PC-3 (cell line): ENCODE data around the gene GSTCD. TPM values are rescaled to one million over a fixed set of nuclear protein-coding genes. Genes with fewer than 3 reads are reported as not detected.
"Not testable (repeated sequence)": the region's sequence is repeated elsewhere in the genome, so short reads cannot be mapped to it uniquely, and the experiment has no call there.

Experiments
- ATAC-seq: fragments of 200-7000 bp; cut with Tn5 transposase; 2 replicates; pipeline ENCODE4 v1.9.1; 2020; ENCODE audit warnings: mild to moderate bottlenecking, moderate library complexity
- BruUV-seq: library from RNA; stranded (reverse); fragments of 400-500 nt; replicated peaks from 2 replicates; lab custom pipeline; 2021; lab: Mats Ljungman, UMichigan
- CTCF ChIA-PET: fragments of 300-600 bp; sonication (Branson Sonifier 250); formaldehyde crosslinking; loops from one replicate; lab custom pipeline; 2022; ENCODE audit warnings: antibody characterized with exemption; lab: Charles Lee
- POLR2A ChIA-PET: fragments of 300-600 bp; sonication (Branson Sonifier 250); formaldehyde crosslinking; loops from one replicate; lab custom pipeline; 2022; ENCODE audit warnings: antibody characterized with exemption; ENCODE audit not compliant: unreplicated experiment; lab: Charles Lee
- DNase-seq: peaks from one replicate; pipeline ENCODE4 v3.0.0-alpha.2; 2015
- H2AFZ ChIP-seq: fragments of 300-600 bp; sonication (generic); 2 replicates; pipeline ENCODE4 v1.6.0; 2016; ENCODE audit warnings: antibody characterized with exemption, low read length
- H3F3A ChIP-seq: fragments of 300-600 bp; sonication (generic); one replicate; pipeline ENCODE4 v1.6.0; 2017; ENCODE audit warnings: antibody characterized with exemption, low read length, control low read depth, mild to moderate bottlenecking; ENCODE audit not compliant: unreplicated experiment
- H3K27ac ChIP-seq: fragments of 300-600 bp; sonication (generic); 2 replicates; pipeline ENCODE4 v1.5.1; 2016; ENCODE audit warnings: mild to moderate bottlenecking, low read length
- H3K27me3 ChIP-seq: fragments of 300-600 bp; sonication (generic); 2 replicates; pipeline ENCODE4 v1.6.1; 2016; ENCODE audit warnings: low read length, mixed read lengths
- H3K36me3 ChIP-seq: fragments of 300-600 bp; sonication (generic); 2 replicates; pipeline ENCODE4 v1.6.1; 2016; ENCODE audit warnings: low read depth, mixed run types, low read length, mixed read lengths
- H3K4me1 ChIP-seq: fragments of 300-600 bp; sonication (generic); 2 replicates; pipeline ENCODE4 v1.5.1; 2016; ENCODE audit warnings: low read length; ENCODE audit not compliant: insufficient read depth
- H3K4me2 ChIP-seq: fragments of 300-600 bp; sonication (generic); 2 replicates; pipeline ENCODE4 v1.6.0; 2016; ENCODE audit warnings: low read length
- H3K4me3 ChIP-seq: fragments of 300-600 bp; sonication (generic); 2 replicates; pipeline ENCODE4 v1.5.1; 2016; ENCODE audit warnings: mild to moderate bottlenecking, low read length, mixed read lengths
- H3K79me2 ChIP-seq: fragments of 300-600 bp; sonication (generic); 2 replicates; pipeline ENCODE4 v1.6.1; 2017; ENCODE audit warnings: low read length, mixed read lengths
- H3K9ac ChIP-seq: fragments of 300-600 bp; sonication (generic); 2 replicates; pipeline ENCODE4 v1.6.0; 2016; ENCODE audit warnings: mild to moderate bottlenecking, low read length
- H3K9me2 ChIP-seq: fragments of 300-600 bp; sonication (generic); replicated peaks from 2 replicates; pipeline ENCODE4 v1.6.1; 2016; ENCODE audit warnings: mixed run types, low read length, mixed read lengths
- H3K9me3 ChIP-seq: fragments of 300-600 bp; sonication (generic); 2 replicates; pipeline ENCODE4 v1.6.1; 2016; ENCODE audit warnings: low read length, mixed read lengths
- H4K20me1 ChIP-seq: fragments of 300-600 bp; sonication (generic); 2 replicates; pipeline ENCODE4 v1.6.1; 2016; ENCODE audit warnings: low read length, mixed read lengths
- CTCF ChIP-seq: fragments of 300-600 bp; sonication (generic); conservative IDR thresholded peaks from 2 replicates; pipeline ENCODE4 v1.5.1; 2017; ENCODE audit warnings: antibody characterized with exemption, low read depth, mild to moderate bottlenecking, low read length
- EZH2 ChIP-seq: fragments of 300-600 bp; sonication (generic); IDR thresholded peaks from one replicate; pipeline ENCODE4 v1.6.1; 2017; ENCODE audit warnings: antibody characterized with exemption, mild to moderate bottlenecking, low read length; ENCODE audit not compliant: unreplicated experiment
- EZH2phosphoT487 ChIP-seq: fragments of 300-600 bp; sonication (generic); IDR thresholded peaks from 2 replicates; pipeline ENCODE4 v1.6.1; 2018; ENCODE audit warnings: mild to moderate bottlenecking, antibody characterized with exemption, low read length, borderline replicate concordance
- intact Hi-C: fragments of 100-400 bp; cut with micrococcal nuclease; formaldehyde crosslinking; loops from 2 replicates; pipeline ENCODE4 v1.9.0; 2023
- total RNA-seq: library from RNA; depleted of rRNA; stranded (reverse); fragments of >200 nt; gene quantifications from 2 replicates; pipeline ENCODE4 v1.2.3, GENCODE V29; 2014

GSTCD gene
- total RNA-seq, 1 experiment from 2014 or later: 12.1 TPM

GRCh38 chr4:105772065-105772464 lies 63.5 kb downstream of the GSTCD start:
- H3K4me2 ChIP-seq, H3K4me3 ChIP-seq, H3F3A ChIP-seq, ATAC-seq, CTCF ChIA-PET, H4K20me1 ChIP-seq, H3K9me3 ChIP-seq, H3K9me2 ChIP-seq, H3K4me1 ChIP-seq, H3K27me3 ChIP-seq, H2AFZ ChIP-seq, POLR2A ChIA-PET, DNase-seq, H3K36me3 ChIP-seq, H3K27ac ChIP-seq, BruUV-seq, H3K79me2 ChIP-seq, intact Hi-C loops, H3K9ac ChIP-seq: not testable (repeated sequence)

GRCh38 chr4:105775760-105776415 lies 67.3 kb downstream of the GSTCD start:
- BruUV-seq: not testable (repeated sequence)

GRCh38 chr4:105780176-105780575 lies 71.6 kb downstream of the GSTCD start:
- no TSS peak for BruUV-seq
- no peak for TF ChIP-seq CTCF
- H3K27ac ChIP-seq: no peak overlapping the region
- H3K4me3 ChIP-seq: no peak overlapping the region
- H3K27me3 ChIP-seq: no peaks in the 10 kb centered on the region
- no peaks in the 10 kb centered on the region for H3K36me3 ChIP-seq
- H3K9me2 ChIP-seq: no peaks in the 10 kb centered on the region
- ATAC-seq (no peak), DNase-seq (no peak)
- intact Hi-C loops: no loop called here
- POLR2A ChIA-PET: no interaction called here
- H3K4me2 ChIP-seq: no peak overlapping the region
- H4K20me1 ChIP-seq: no peaks in the 10 kb centered on the region
- no peak overlapping the region for H2AFZ ChIP-seq
- no peaks in the 10 kb centered on the region for H3K79me2 ChIP-seq
- no peak overlapping the region for H3K9ac ChIP-seq
- H3F3A ChIP-seq: no peaks in the 10 kb centered on the region
- H3K4me1 ChIP-seq: no peaks in the 10 kb centered on the region
- CTCF ChIA-PET: no interaction called here
- no peaks in the 10 kb centered on the region for H3K9me3 ChIP-seq

More at GRCh38 chr4:105775760-105776415, 67.3 kb downstream of the GSTCD start:
- ATAC-seq, H3K27ac ChIP-seq, H3K4me3 ChIP-seq, intact Hi-C loops, DNase-seq, H2AFZ ChIP-seq, H3K79me2 ChIP-seq, H3K9ac ChIP-seq, H4K20me1 ChIP-seq, H3K9me2 ChIP-seq, H3K4me2 ChIP-seq, H3K36me3 ChIP-seq, POLR2A ChIA-PET, H3F3A ChIP-seq, H3K4me1 ChIP-seq, H3K9me3 ChIP-seq, H3K27me3 ChIP-seq: not testable (repeated sequence)
- CTCF ChIA-PET: interaction anchor here (1.0 kb wide), 1 partner anchor 255 kb away, joined by 3 read pairs; no protein-coding TSS in a partner anchor

GRCh38 chr4:105784761-105785160 lies 76.2 kb downstream of the GSTCD start:
- Histone ChIP-seq H3K79me2 (no peaks in the 10 kb centered on the region), H3K36me3 (no peaks in the 10 kb centered on the region), H3K9me3 (no peaks in the 10 kb centered on the region), H3K27me3 (no peaks in the 10 kb centered on the region), H3K4me1 (no peaks in the 10 kb centered on the region), H3K4me2 (no peak overlapping the region), H3K4me3 (no peak overlapping the region), H3K9me2 (no peaks in the 10 kb centered on the region), H4K20me1 (no peaks in the 10 kb centered on the region), H3K27ac (no peak overlapping the region), H3K9ac (no peak overlapping the region), H3F3A (no peaks in the 10 kb centered on the region), H2AFZ (no peak overlapping the region)
- intact Hi-C loops: no loop called here
- BruUV-seq: no TSS peak
- CTCF ChIA-PET: no interaction called here
- DNase-seq (no peak), ATAC-seq (no peak)
- POLR2A ChIA-PET: no interaction called here
- no peak for TF ChIP-seq EZH2
- TF ChIP-seq EZH2phosphoT487: no peak
- no peak for TF ChIP-seq CTCF
